Measurements from ENCODE around the gene CHRND.

The CHRND gene

DNA sequence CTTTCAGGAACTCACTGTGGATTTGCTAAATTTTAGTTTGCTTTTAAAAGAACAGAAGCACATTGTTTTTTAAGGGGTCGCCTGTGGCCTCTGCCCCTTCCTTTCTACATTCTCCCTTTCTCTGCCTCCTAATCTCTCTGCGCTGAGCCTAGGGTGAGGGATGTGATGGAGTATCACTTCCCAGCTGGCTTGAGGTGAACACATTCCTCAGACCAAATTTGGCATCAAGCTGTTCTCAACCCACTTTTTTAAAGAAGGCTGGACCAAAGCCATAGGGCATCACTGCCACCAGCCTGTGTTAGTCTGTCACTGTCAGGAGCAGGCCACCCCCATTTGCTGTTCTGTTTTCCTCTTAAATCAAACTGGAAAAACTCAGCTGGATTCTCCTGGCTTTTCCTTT lies 51.9 kb downstream of the CHRND start:
- DNase-seq = no peak

DNA sequence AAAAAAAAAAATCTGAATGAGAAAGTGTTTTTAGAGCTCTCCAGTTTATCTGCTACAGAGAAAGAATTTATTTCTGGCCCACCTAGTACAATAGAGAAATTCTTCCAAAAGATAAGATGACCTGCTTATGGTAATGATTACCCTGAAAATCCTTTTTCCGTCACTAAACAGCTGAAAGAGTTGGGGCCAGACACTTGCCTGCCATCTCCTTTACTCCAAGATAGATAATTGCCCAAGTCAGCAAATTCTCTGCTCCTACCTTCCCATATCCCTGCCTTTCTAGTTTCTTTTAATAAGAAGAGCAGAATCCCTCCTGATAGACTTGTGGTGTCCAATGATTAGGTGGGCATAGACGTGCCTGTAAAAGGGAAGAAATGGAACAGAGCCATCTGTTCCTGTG lies 52.7 kb downstream of the CHRND start:
- no peak for DNase-seq

- no peak for DNase-seq
Observed at GRCh38 chr2:232580648-232580981, 54.7 kb downstream of the CHRND start.

DNA sequence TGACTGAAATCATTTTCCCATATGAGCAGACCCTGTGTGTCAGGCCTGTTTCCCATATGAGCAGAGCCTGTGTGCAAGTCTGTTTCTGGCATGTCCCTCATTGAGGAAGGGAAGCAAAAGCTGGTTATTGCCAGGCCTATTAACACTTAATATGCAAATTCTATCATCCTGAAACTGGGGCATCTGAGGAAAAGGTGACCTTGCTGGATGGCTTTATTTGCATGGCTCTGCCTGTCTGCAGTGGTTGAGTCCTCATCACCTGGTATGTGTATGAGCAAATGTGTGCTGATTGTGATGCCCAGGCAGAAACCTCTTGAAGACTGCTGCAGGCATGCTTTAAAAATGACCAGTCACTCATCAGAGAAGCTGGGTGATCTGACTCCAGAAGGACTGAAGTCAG lies 55.8 kb downstream of the CHRND start:
- DNase-seq = no peak

GRCh38 chr2:232584238-232584637 lies 58.3 kb downstream of the CHRND start:
- DNase-seq = no peak
